ENCODE results near the gene LDLRAD3.

GRCh38 chr11:36155124-36155561, 211.3 kb downstream of the LDLRAD3 start:
- TF ChIP-seq RAD21 (IDR thresholded peaks at IDR 0.05; ENCODE audit: low read depth) (no peak), CREB1 (IDR thresholded peaks at IDR 0.05; ENCODE audit: low read depth) (no peak), MAX (IDR thresholded peaks at IDR 0.05) (no peak), YY1 (IDR thresholded peaks at IDR 0.05; ENCODE audit: low read depth) (no peak), TEAD4 (IDR thresholded peaks at IDR 0.05) (no peak), ZBTB7A (IDR thresholded peaks at IDR 0.05; ENCODE audit: low read depth) (no peak), TAF1 (IDR thresholded peaks at IDR 0.05; ENCODE audit: low read depth) (no peak), REST (IDR thresholded peaks at IDR 0.05; ENCODE audit: low read depth) (no peak), FOXM1 (IDR thresholded peaks at IDR 0.05; ENCODE audit: borderline replicate concordance, low read depth) (no peak), EP300 (IDR thresholded peaks at IDR 0.05; ENCODE audit: borderline replicate concordance) (no peak), CEBPB (IDR thresholded peaks at IDR 0.05) (no peak), USF1 (IDR thresholded peaks at IDR 0.05) (no peak)
